Fibroblast of lung (primary cell): ENCODE measurements around the gene TSPYL2.

Experiments
- CTCF ChIP-seq, 2 donors: IDR thresholded peaks in 1 of 2; conservative IDR thresholded peaks in 1 of 2; 1 replicate in 1 of 2; 2 replicates in 1 of 2; pipeline ENCODE4 v1.5.1; 2011 to 2012; ENCODE audit warnings: low read length in 2 of 2, control low read depth in 1 of 2, inconsistent platforms in 1 of 2, low read depth in 1 of 2, mild to moderate bottlenecking in 1 of 2
- EZH2 ChIP-seq: IDR thresholded peaks from 2 replicates; pipeline ENCODE4 v1.5.1; 2012; ENCODE audit warnings: low read length, control low read depth, mild to moderate bottlenecking; ENCODE audit errors: missing control alignments

GRCh38 chrX:53086464-53086863 lies 4.3 kb downstream of the TSPYL2 start:
- TF ChIP-seq CTCF (conservative IDR thresholded peaks at IDR 0.05 in 1 of 2, IDR thresholded peaks at IDR 0.05 in 1 of 2; ENCODE audit: low read depth in 1 of 2, low read length in 2 of 2) (no peak), EZH2 (no peak)
